ENCODE results near the gene PARP4. TPM values are rescaled to one million over a fixed set of nuclear protein-coding genes. Genes with fewer than 3 reads are reported as not detected.
A peak's percentile ranks its signal among the peaks of the same experiment; 100 is the strongest.
"Not testable (repeated sequence)": the region's sequence is repeated elsewhere in the genome, so short reads cannot be mapped to it uniquely, and the experiment has no call there.

PARP4 gene
- total RNA-seq, 1 donor from 2014 or later, result 147 TPM

GRCh38 chr13:24506283-24506682 is 6.3 kb downstream of the PARP4 start:
- not testable (repeated sequence) for DNase-seq (ENCODE audit: low spot score)

- no peak for DNase-seq (ENCODE audit: low spot score)
Measured at GRCh38 chr13:24505756-24506155, 6.8 kb downstream of the PARP4 start.

DNA sequence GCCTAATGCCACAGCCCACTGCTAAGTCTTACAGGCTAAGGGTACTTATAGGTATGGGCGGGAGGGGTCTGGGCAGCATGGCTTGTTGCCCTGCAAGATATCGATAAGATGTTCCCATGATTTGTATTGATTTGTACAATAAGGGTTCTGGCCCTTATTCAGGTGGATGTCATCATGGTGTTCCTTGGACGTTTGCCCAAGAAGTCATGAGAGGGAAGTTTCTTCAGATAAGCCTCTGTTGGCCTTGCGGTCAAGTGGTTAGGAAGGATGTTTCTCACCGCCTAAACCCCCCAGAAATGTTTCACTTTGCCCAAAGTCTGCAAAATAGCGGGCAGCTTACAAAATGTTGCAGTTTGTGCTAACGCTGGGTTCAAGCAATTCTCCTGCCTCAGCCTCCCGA is 7.3 kb downstream of the PARP4 start:
- DNase-seq (ENCODE audit: low spot score), result peak; percentile 86

DNA sequence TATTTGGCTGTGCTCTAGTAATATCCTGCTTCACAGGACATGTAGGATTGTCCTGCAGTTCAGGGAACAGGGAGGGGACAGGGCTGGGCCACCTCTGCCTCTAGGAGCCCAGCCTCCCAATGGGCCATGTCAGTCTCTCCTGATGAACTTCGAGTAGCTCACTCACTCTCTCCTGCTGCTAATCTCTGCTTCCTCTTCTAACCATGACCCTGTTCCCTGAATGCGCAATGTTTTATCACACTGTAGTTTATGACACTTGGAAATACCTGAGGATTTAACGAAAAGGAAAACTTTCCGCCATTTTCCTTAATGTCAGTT is 9.2 kb downstream of the PARP4 start:
- peak; percentile 35 for DNase-seq (ENCODE audit: low spot score)

GRCh38 chr13:24502533-24503378 is 9.8 kb downstream of the PARP4 start:
- peak; percentile 70 for DNase-seq (ENCODE audit: low spot score)

DNA sequence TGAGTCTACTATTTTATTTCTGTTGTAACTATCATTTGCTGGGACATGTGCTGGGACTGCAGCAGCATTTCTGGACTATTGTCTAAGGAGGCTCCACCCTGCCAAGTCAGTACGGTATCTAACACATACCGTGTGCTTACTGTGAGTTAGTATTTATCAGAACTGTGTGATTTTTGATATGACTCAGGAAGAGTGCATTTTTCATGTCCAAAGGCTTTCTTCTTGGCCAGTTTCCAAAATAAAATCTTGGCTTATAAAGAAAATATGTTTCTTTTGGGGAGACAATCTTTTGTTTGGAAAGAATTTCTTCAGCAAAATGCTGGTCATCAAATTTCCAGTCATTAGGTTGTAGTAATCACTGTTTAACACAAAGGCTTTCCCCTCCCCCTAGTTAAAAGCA is 11.6 kb downstream of the PARP4 start:
- DNase-seq (ENCODE audit: low spot score), result no peak

DNA sequence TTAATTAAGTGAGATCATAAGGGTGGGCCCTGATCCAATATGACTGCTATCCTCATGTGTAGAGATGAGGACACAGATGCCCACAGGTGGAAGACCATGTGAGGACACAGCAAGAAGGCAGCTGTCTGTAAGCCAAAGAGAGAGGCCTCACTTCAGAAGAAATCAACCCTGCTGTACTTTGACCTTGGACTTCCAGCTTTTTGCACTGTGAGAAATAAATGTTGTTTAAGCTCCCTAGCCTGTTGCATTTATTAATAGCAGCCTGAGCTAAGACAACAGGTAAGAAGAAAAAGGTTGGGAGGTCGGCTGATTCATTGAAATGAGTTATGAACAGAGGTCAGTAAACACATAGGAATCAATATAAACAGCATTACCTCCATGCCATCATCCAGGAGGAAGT is 14.8 kb downstream of the PARP4 start:
- DNase-seq (ENCODE audit: low spot score), result peak; percentile 44

DNA sequence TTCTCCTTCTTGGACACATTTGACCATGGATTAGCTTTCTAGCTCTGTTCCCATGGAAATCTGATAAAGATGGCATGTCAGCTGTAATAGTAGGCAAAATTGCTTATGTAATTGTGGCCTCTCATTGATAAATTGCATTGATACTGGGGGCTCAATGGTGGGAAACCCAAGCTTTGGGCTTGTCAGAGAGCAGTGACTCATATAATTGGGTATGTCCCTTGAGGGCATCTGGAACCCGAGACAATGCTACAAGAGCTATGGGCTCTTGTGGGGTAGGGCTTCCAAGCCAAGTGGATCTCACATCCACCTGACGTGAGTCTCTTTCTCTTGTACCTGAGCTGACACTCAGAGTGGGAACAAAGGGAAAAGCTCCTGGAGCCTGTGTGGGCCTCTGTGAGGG is 16.3 kb downstream of the PARP4 start:
- not testable (repeated sequence) for DNase-seq (ENCODE audit: low spot score)

GRCh38 chr13:24495151-24495729 is 17.3 kb downstream of the PARP4 start:
- no peak for DNase-seq (ENCODE audit: low spot score)

DNA sequence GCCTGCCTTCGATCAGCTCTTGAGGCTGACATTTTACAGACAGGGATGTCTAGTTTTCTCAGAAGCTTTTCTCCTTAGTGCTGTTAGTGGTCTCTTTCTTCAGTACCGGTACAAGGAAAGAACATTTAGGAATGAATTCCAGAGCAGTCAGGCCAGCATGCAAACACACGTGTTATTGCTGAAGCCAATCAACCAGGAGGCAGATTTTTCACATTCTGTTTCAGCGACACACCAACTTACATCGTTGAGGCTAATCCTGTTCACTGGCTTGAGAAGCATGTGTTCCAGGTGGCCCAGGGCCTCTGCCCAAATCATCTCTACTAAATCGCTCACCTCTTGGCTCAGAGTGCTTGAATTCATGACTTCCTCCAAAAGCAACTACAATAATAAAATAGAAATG is 19.2 kb downstream of the PARP4 start:
- no peak for DNase-seq (ENCODE audit: low spot score)

- no peak for DNase-seq (ENCODE audit: low spot score)
Measured at GRCh38 chr13:24491845-24492244, 20.7 kb downstream of the PARP4 start.

DNA sequence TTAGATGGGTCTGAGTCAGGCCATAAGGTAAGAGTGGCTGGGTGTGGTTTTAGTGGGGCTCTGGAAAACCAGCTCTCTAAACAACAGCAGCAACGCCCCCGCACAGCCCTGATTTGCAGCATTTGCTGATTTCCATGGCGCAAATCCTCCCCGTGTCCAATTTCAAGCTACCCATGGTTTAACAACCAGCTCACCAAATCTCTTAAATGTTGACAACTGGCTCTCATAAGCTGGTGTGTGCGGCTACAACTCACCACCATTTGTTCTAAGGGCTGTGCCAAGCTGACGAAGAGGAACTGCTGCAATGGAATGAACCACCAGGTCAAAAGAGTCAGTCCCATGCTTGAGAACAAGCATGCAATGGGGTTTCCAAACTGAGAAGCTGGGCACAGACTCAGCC is 22.9 kb downstream of the PARP4 start:
- no peak for DNase-seq (ENCODE audit: low spot score)

- DNase-seq (ENCODE audit: low spot score), result not testable (repeated sequence)
Measured at GRCh38 chr13:24488092-24488491, 24.5 kb downstream of the PARP4 start.

DNA sequence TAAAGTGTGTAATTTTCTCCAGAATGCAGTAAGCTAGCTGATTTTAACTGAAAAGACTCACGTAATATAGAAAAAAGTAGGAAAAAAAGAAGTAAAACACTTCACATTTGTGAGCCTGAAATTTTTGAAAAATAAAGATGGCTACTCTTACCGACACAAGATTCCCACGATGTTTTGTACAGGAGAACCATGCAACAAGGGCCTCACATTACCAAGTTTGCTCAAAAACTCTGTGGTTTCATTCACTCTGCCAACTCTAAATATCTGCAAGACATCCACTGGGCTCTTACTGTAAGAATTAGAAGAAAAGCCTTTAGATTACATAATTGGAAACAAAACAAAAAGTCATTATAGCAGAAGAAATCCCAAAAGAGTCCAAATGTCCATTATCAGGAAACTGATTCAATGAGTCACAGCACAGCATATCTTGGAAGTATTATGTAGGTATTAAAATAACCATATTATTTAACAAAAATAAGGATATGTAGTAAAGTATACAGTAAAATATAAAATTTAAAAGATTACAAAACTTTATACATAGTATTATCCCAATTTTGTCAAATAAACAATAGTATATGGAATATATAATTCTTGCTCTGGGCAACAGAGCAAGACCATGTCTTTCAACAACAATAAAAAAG is 26.4 kb downstream of the PARP4 start:
- DNase-seq (ENCODE audit: low spot score), result not testable (repeated sequence)

DNA sequence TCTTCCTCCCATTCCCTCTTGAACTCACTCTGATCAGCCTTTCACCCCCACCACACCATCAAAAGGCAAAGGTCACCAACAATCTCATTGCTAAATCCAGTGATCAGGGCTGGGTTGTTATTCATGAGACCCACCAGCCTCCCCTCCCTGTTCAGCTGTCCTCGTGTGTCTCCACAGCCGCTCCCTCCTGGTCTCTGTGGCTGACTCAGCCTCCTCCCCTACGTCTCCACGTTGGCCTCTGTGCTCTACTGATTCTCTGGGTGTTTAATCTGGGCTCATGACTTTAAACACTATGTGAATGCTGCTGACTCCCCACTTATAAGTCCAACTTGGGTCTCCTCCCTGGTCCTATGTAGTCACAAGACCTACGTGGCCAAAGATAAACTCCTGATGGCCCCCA is 38.9 kb downstream of the PARP4 start:
- no peak for DNase-seq (ENCODE audit: low spot score)

DNA sequence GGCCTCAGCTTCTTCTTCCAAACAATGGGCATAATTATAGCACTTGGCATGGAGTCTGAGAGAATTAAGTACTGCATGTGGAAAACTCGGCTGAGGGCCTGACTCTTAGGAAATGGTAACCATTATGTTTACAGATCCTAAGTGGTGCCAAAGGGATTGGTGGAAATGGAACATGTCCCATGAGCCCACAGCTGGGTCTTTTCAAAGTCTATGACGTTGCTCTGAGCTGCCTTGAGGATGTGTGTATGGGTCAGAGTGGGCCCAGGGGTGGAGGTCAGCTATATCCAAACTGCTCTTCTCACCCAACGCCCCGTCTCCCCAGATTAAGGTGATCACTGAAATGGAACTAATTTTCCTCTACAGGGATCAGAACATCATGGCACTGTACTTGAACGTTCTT is 40.4 kb downstream of the PARP4 start:
- not testable (repeated sequence) for DNase-seq (ENCODE audit: low spot score)

DNA sequence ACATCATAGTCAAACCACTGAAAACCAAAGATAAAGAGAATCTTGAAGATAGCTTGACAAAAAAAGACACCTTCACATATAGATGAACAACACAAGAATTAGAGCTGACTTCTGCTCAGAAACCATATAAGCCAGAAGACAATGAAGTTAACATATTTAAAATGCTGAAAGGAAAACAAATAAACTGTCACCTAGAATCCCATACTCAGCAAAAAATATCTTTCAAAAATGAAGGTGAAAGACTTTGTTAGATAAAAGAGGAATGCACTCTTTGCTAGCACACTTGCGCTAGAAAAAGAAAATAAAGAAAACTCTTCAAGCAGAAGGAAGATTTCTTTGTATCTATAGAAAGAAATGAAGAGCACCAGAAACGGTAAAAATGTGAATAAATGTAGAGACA is 49.5 kb downstream of the PARP4 start:
- DNase-seq (ENCODE audit: low spot score), result no peak

- DNase-seq (ENCODE audit: low spot score), result no peak
Measured at GRCh38 chr13:24460256-24460655, 52.3 kb downstream of the PARP4 start.

DNA sequence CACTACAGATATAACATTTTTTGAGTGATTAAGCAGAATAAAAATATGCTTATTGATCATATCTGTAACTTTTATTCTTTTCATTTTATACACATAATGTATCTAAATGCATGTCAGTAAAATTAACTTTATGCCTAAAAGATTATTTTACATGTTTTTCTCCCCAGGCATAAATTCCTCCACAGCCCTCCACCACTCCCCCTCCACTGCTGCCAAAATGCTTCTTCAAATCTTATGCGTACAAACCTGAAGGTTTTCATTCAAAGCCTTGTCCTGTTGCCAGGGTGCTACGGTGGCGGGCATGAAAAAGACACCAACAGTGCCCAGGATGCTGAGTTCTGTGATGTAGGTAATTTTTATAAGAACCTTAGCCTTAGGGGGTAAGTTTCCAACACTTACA is 52.9 kb downstream of the PARP4 start:
- DNase-seq (ENCODE audit: low spot score), result no peak

GRCh38 chr13:24459234-24459633 is 53.3 kb downstream of the PARP4 start:
- no peak for DNase-seq (ENCODE audit: low spot score)

- no peak for DNase-seq (ENCODE audit: low spot score)
Measured at GRCh38 chr13:24458736-24459135, 53.8 kb downstream of the PARP4 start.

GRCh38 chr13:24456396-24456795 is 56.2 kb downstream of the PARP4 start:
- no peak for DNase-seq (ENCODE audit: low spot score)

GRCh38 chr13:24454056-24454455 is 58.5 kb downstream of the PARP4 start:
- no peak for DNase-seq (ENCODE audit: low spot score)

Measured in mucosa of gallbladder (tissue), 1 donor.